Endodermal cell (in vitro differentiated cells): ENCODE measurements around the gene C1D. TPM values are rescaled to one million over a fixed set of nuclear protein-coding genes. Genes with fewer than 3 reads are reported as not detected.

Experiments used
- DNase-seq: peaks from one replicate; pipeline ENCODE4 v3.0.0-alpha.2; 2017
- H3K27ac ChIP-seq: 2 replicates; pipeline ENCODE4 v1.5.1; 2013; ENCODE audit warnings: mild to moderate bottlenecking, low read depth, low read length, moderate library complexity
- H3K27me3 ChIP-seq: 2 replicates; pipeline ENCODE4 v1.6.1; 2013; ENCODE audit warnings: mild to moderate bottlenecking, low read length, moderate library complexity; ENCODE audit not compliant: insufficient read depth, control insufficient read depth, poor library complexity, severe bottlenecking
- H3K36me3 ChIP-seq: 2 replicates; pipeline ENCODE4 v1.7.0; 2013; ENCODE audit warnings: mild to moderate bottlenecking, low read length, moderate library complexity; ENCODE audit not compliant: control insufficient read depth, insufficient read depth
- H3K4me1 ChIP-seq: one replicate; pipeline ENCODE4 v1.7.0; 2013; ENCODE audit warnings: low read length; ENCODE audit not compliant: control insufficient read depth, insufficient read depth
- H3K4me3 ChIP-seq: 2 replicates; pipeline ENCODE4 v1.5.1; 2013; ENCODE audit warnings: mild to moderate bottlenecking, low read length, moderate library complexity
- H3K9ac ChIP-seq: 2 replicates; pipeline ENCODE4 v1.6.1; 2013; ENCODE audit warnings: mild to moderate bottlenecking, low read length, moderate library complexity; ENCODE audit not compliant: poor library complexity, severe bottlenecking; ENCODE audit errors: extremely low read depth
- H3K9me3 ChIP-seq: 2 replicates; pipeline ENCODE4 v1.6.1; 2013; ENCODE audit warnings: mild to moderate bottlenecking, low read length, moderate library complexity; ENCODE audit not compliant: control insufficient read depth
- H3K27ac Mint-ChIP-seq: 2 replicates; pipeline ENCODE4 v1.8.0; 2020; ENCODE audit warnings: mixed read lengths
- H3K27me3 Mint-ChIP-seq: 2 replicates; pipeline ENCODE4 v1.8.0; 2021; ENCODE audit warnings: mild to moderate bottlenecking, mixed read lengths; ENCODE audit not compliant: insufficient read depth
- H3K36me3 Mint-ChIP-seq: 2 replicates; pipeline ENCODE4 v1.8.0; 2020; ENCODE audit warnings: low read depth, mixed read lengths
- H3K4me1 Mint-ChIP-seq: 2 replicates; pipeline ENCODE4 v1.8.0; 2020; ENCODE audit warnings: mixed read lengths
- H3K4me3 Mint-ChIP-seq: 2 replicates; pipeline ENCODE4 v1.8.0; 2020; ENCODE audit warnings: mild to moderate bottlenecking, moderate library complexity, mixed read lengths
- H3K9me3 Mint-ChIP-seq: 2 replicates; pipeline ENCODE4 v1.8.0; 2020; ENCODE audit warnings: mild to moderate bottlenecking, mixed read lengths
- WGBS, 2 experiments: methylation state at CpG; one replicate each; pipeline versions ENCODE4 v1.1.5 to v1.1.7; 2013; ENCODE audit warnings: missing lambda C conversion rate in 2 of 2, mixed read lengths in 1 of 2; ENCODE audit not compliant: insufficient coverage in 1 of 2, insufficient read length in 1 of 2; 5-methylcytosine and 5-hydroxymethylcytosine counted together
- total RNA-seq, 2 donors: library from RNA; stranded (reverse); fragmentation: NEBNext Ultra II Directional in 1 of 2; extraction: Animal tissue kit (Norgen Biotek cat#: 25700) in 1 of 2; gene quantifications; 2 replicates in 1 of 2; 3 replicates in 1 of 2; pipeline ENCODE4 v1.2.1, GENCODE V29; 2021
- TF ChIP-seq, protein P1 (sequence below): fragments of 200-600 bp; sonication (generic); conservative IDR thresholded peaks from 2 replicates; pipeline ENCODE4 v1.5.0; 2021; ENCODE audit warnings: antibody characterized with exemption, mild to moderate bottlenecking

The C1D gene
- total RNA-seq, 2 donors from 2014 or later = 20.7 to 25.4 TPM

DNA sequence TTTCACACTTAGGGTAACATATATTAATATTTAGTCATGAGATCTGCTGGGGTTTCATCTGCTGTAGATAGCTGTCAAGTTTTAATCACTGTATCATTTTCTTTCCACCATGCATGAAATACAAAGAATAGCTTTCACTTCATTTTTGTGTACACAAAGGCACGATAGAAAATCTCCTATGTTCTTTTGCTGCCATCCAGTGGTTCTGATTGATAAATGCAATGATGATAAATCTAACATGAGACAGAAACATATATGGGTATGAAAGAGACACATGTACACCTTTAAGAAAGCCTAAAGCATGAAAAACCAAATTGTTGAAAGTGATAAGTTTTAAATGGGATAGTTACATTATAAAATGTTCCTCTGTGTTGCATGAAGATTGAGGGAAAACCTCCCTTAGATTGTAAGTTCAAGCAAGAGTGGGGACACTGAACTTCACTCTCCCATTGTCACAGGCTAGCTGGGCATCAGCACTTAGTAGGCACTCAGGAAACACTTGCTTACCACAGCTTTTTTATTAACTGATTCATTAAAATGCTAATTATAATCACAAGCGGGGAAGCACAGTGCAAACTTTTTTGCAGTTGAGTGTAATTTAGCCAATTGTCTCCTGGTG is 31.2 kb downstream of the C1D start:
- Mint-ChIP-seq H3K4me3 (no peak overlapping the region), H3K27me3 (no peaks in the 10 kb centered on the region), H3K36me3 (no peaks in the 10 kb centered on the region), H3K27ac (no peak overlapping the region), H3K4me1 (no peaks in the 10 kb centered on the region), H3K9me3 (no peaks in the 10 kb centered on the region)
- H3K27ac ChIP-seq = no peak overlapping the region
- 51 to 100% methylated on average over 1 to 2 of the region's 2 CpGs for WGBS, 2 experiments
- H3K27me3 ChIP-seq = no peaks in the 10 kb centered on the region
- H3K4me1 ChIP-seq = no peaks in the 10 kb centered on the region
- H3K36me3 ChIP-seq = no peaks in the 10 kb centered on the region
- no peaks in the 10 kb centered on the region for H3K9me3 ChIP-seq
- DNase-seq = no peak
- TF ChIP-seq, protein P1, sequence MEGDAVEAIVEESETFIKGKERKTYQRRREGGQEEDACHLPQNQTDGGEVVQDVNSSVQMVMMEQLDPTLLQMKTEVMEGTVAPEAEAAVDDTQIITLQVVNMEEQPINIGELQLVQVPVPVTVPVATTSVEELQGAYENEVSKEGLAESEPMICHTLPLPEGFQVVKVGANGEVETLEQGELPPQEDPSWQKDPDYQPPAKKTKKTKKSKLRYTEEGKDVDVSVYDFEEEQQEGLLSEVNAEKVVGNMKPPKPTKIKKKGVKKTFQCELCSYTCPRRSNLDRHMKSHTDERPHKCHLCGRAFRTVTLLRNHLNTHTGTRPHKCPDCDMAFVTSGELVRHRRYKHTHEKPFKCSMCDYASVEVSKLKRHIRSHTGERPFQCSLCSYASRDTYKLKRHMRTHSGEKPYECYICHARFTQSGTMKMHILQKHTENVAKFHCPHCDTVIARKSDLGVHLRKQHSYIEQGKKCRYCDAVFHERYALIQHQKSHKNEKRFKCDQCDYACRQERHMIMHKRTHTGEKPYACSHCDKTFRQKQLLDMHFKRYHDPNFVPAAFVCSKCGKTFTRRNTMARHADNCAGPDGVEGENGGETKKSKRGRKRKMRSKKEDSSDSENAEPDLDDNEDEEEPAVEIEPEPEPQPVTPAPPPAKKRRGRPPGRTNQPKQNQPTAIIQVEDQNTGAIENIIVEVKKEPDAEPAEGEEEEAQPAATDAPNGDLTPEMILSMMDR = peak; percentile 88
- H3K4me3 ChIP-seq = no peak overlapping the region
- H3K9ac ChIP-seq = no peak overlapping the region

DNA sequence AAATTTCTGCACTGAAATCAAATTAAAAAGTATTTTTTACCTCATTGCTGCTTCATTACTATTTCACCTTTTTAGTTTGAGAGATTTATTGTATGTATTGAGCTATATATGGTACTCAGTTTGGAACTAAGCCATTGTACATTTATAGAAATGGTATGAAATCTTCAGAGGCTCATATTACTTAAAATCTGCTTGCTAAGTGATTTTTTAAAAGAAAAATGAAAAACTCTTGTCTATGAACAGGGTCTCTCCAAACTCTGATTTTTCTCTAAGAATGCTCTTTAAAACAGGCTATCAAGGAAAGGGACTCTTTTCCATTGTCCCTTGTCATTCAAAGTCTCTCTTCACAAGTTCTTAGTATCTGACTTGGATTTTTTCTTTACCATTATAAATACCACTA is 31.8 kb downstream of the C1D start:
- no peaks in the 10 kb centered on the region for H3K27me3 Mint-ChIP-seq
- H3K27ac Mint-ChIP-seq = no peak overlapping the region
- H3K36me3 Mint-ChIP-seq = no peaks in the 10 kb centered on the region
- Histone ChIP-seq H3K9ac (no peak overlapping the region), H3K9me3 (no peaks in the 10 kb centered on the region), H3K27ac (no peak overlapping the region), H3K4me1 (no peaks in the 10 kb centered on the region), H3K36me3 (no peaks in the 10 kb centered on the region), H3K27me3 (no peaks in the 10 kb centered on the region), H3K4me3 (no peak overlapping the region)
- no peak for DNase-seq
- H3K4me3 Mint-ChIP-seq = no peak overlapping the region
- H3K9me3 Mint-ChIP-seq = no peaks in the 10 kb centered on the region
- no peaks in the 10 kb centered on the region for H3K4me1 Mint-ChIP-seq
- TF ChIP-seq, protein P1 = no peak

- 91 to 96% methylated on average over 1 to 5 of the region's 5 CpGs for WGBS, 2 experiments
- no peak overlapping the region for H3K4me3 Mint-ChIP-seq
- no peaks in the 10 kb centered on the region for H3K36me3 Mint-ChIP-seq
- no peak overlapping the region for H3K9ac ChIP-seq
- H3K27ac ChIP-seq = no peak overlapping the region
- H3K4me1 ChIP-seq = no peaks in the 10 kb centered on the region
- DNase-seq = no peak
- H3K36me3 ChIP-seq = no peaks in the 10 kb centered on the region
- H3K9me3 ChIP-seq = no peaks in the 10 kb centered on the region
- no peak overlapping the region for H3K4me3 ChIP-seq
- no peaks in the 10 kb centered on the region for H3K27me3 ChIP-seq
- H3K27ac Mint-ChIP-seq = no peak overlapping the region
- no peaks in the 10 kb centered on the region for H3K9me3 Mint-ChIP-seq
- H3K4me1 Mint-ChIP-seq = no peaks in the 10 kb centered on the region
- H3K27me3 Mint-ChIP-seq = no peaks in the 10 kb centered on the region
- TF ChIP-seq, protein P1 = no peak
These were observed 32.3 kb downstream of the C1D start for GRCh38 chr2:68030529-68030928.
